SHP77 treated with DMSO at 0.1 percent for 48 hours (cell line): ENCODE data around the gene DIRAS1.

Source experiments
- DNase-seq: peaks from one replicate; lab custom pipeline; 2025; lab: John Stamatoyannopoulos, UW

The DIRAS1 gene

GRCh38 chr19:2720777-2721569 is at the start of gene DIRAS1:
Gene DIRAS1 (minus strand): TSS chr19:2721372. CDS start chr19:2717806, 3,566 bp downstream.
- DNase-seq = no peak

- DNase-seq = no peak
Measured at GRCh38 chr19:2770055-2771013, 49.2 kb upstream of the DIRAS1 start.

- no peak for DNase-seq
Measured at GRCh38 chr19:2769218-2769617, 48.0 kb upstream of the DIRAS1 start.

GRCh38 chr19:2768365-2769132 is 47.4 kb upstream of the DIRAS1 start:
- DNase-seq = no peak

- no peak for DNase-seq
Measured at GRCh38 chr19:2767688-2768087, 46.5 kb upstream of the DIRAS1 start.

- no peak for DNase-seq
Measured at GRCh38 chr19:2766594-2767372, 45.6 kb upstream of the DIRAS1 start.

- DNase-seq = no peak
Measured at GRCh38 chr19:2765376-2765775, 44.2 kb upstream of the DIRAS1 start.

- DNase-seq = no peak
Measured at GRCh38 chr19:2764945-2765344, 43.8 kb upstream of the DIRAS1 start.

- DNase-seq = no peak
Measured at GRCh38 chr19:2763687-2764086, 42.5 kb upstream of the DIRAS1 start.

GRCh38 chr19:2762783-2763496 is 41.8 kb upstream of the DIRAS1 start:
- DNase-seq = no peak

GRCh38 chr19:2761876-2762782 is 41.0 kb upstream of the DIRAS1 start:
- no peak for DNase-seq

- no peak for DNase-seq
Measured at GRCh38 chr19:2761309-2761677, 40.1 kb upstream of the DIRAS1 start.

- no peak for DNase-seq
Measured at GRCh38 chr19:2759965-2760364, 38.8 kb upstream of the DIRAS1 start.

- DNase-seq = no peak
Measured at GRCh38 chr19:2759362-2759761, 38.2 kb upstream of the DIRAS1 start.

GRCh38 chr19:2758601-2759313 is 37.6 kb upstream of the DIRAS1 start:
- no peak for DNase-seq

GRCh38 chr19:2756921-2757881 is 36.0 kb upstream of the DIRAS1 start:
- DNase-seq = no peak

- DNase-seq = no peak
Measured at GRCh38 chr19:2756477-2756876, 35.3 kb upstream of the DIRAS1 start.

- DNase-seq = no peak
Measured at GRCh38 chr19:2755811-2756210, 34.6 kb upstream of the DIRAS1 start.
